Vagina (tissue), 2 donors: Measurements from ENCODE around the gene PSMD8. TPM values are rescaled to one million over a fixed set of nuclear protein-coding genes. Genes with fewer than 3 reads are reported as not detected.
"Not testable (repeated sequence)": the region's sequence is repeated elsewhere in the genome, so short reads cannot be mapped to it uniquely, and the experiment has no call there.

Source experiments
- DNase-seq, 2 donors: peaks; one replicate each; pipeline ENCODE4 v3.0.0-alpha.2; 2017; ENCODE audit errors: extremely low spot score in 2 of 2
- H3K27ac ChIP-seq: fragments of 200-600 bp; sonication (generic); one replicate; pipeline ENCODE4 v1.5.1; 2019
- H3K27me3 ChIP-seq: fragments of 200-600 bp; sonication (generic); one replicate; pipeline ENCODE4 v1.5.1; 2019
- H3K36me3 ChIP-seq, 2 donors: fragments of 200-600 bp; sonication (generic); one replicate each; pipeline ENCODE4 v1.5.1; 2017 to 2019
- H3K4me1 ChIP-seq: fragments of 200-600 bp; sonication (generic); one replicate; pipeline ENCODE4 v1.5.1; 2019
- H3K4me3 ChIP-seq, 2 donors: fragments of 200-600 bp; sonication (generic); 1 replicate in 1 of 2; 2 replicates in 1 of 2; pipeline ENCODE4 v1.5.1; 2016 to 2019
- H3K9me3 ChIP-seq: fragments of 200-600 bp; sonication (generic); one replicate; pipeline ENCODE4 v1.5.1; 2019
- CTCF ChIP-seq, 3 experiments: fragments of 450-650 bp in 2 of 3; fragments of 200-600 bp in 1 of 3; sonication (generic) in 1 of 3; IDR thresholded peaks; one replicate each; pipeline ENCODE4 v1.5.1; 2017 to 2019; ENCODE audit warnings: antibody characterized with exemption in 3 of 3, mild to moderate bottlenecking in 2 of 3, moderate library complexity in 2 of 3
- POLR2A ChIP-seq, 2 donors: fragments of 450-650 bp; IDR thresholded peaks; one replicate each; pipeline ENCODE4 v1.6.1; 2017; ENCODE audit warnings: antibody characterized with exemption in 2 of 2, mild to moderate bottlenecking in 2 of 2, moderate library complexity in 2 of 2
- POLR2AphosphoS5 ChIP-seq, 2 donors: sonication (generic); formaldehyde crosslinking; IDR thresholded peaks; one replicate each; pipeline ENCODE4 v1.9.0; 2017; ENCODE audit warnings: antibody characterized with exemption in 2 of 2, mild to moderate bottlenecking in 2 of 2, low read depth in 1 of 2; ENCODE audit not compliant: insufficient read depth in 1 of 2
- intact Hi-C: fragments of 100-400 bp; cut with DNase I; formaldehyde crosslinking; loops from one replicate; pipeline ENCODE4 v1.15.1; 2023
- total RNA-seq: library from RNA; depleted of rRNA; stranded (reverse); fragments of >200 nt; gene quantifications from one replicate; pipeline ENCODE4 v1.2.3, GENCODE V29; 2016

The PSMD8 gene
- total RNA-seq, 1 donor from 2014 or later, result 169 TPM

- H3K4me1 ChIP-seq, result peaks cover 8% of the 10 kb centered on the region
- peak overlapping the region; percentile 69 to 72 for H3K4me3 ChIP-seq
- no peaks in the 10 kb centered on the region for H3K9me3 ChIP-seq
- intact Hi-C loops, result loop anchor here (1.0 kb wide), 1 partner anchor 92 kb away; no protein-coding TSS in a partner anchor
- H3K27ac ChIP-seq, result peak overlapping the region; percentile 99
- no peaks in the 10 kb centered on the region for H3K27me3 ChIP-seq
- peak; percentile 65 to 78 for TF ChIP-seq POLR2AphosphoS5 (IDR thresholded peaks at IDR 0.05; ENCODE audit: insufficient read depth in 1 of 2, low read depth in 1 of 2)
- TF ChIP-seq CTCF (IDR thresholded peaks at IDR 0.05), result no peak
- TF ChIP-seq POLR2A (IDR thresholded peaks at IDR 0.05), result peak in 1 of 2 donors; percentile 37
- peak in 1 of 2 donors; percentile 97 for DNase-seq
- H3K36me3 ChIP-seq, result no peaks in the 10 kb centered on the region
Measured at GRCh38 chr19:38335949-38336637, 38.3 kb upstream of the PSMD8 start.

GRCh38 chr19:38336638-38337359, 37.6 kb upstream of the PSMD8 start:
- Histone ChIP-seq H3K9me3 (no peaks in the 10 kb centered on the region), H3K27me3 (no peaks in the 10 kb centered on the region), H3K4me1 (peaks cover 8% of the 10 kb centered on the region), H3K36me3 (no peaks in the 10 kb centered on the region), H3K4me3 (peak overlapping the region; percentile 69 to 72), H3K27ac (peak overlapping the region; percentile 99)
- no peak for DNase-seq
- intact Hi-C loops, result no loop called here
- no peak for TF ChIP-seq POLR2A (IDR thresholded peaks at IDR 0.05)
- peak in 1 of 2 donors; percentile 28 for TF ChIP-seq POLR2AphosphoS5 (IDR thresholded peaks at IDR 0.05; ENCODE audit: insufficient read depth in 1 of 2, low read depth in 1 of 2)
- TF ChIP-seq CTCF (IDR thresholded peaks at IDR 0.05), result no peak

GRCh38 chr19:38337360-38337653, 37.1 kb upstream of the PSMD8 start:
- Histone ChIP-seq H3K36me3 (no peaks in the 10 kb centered on the region), H3K4me3 (peak overlapping the region; percentile 69 to 72), H3K27ac (peak overlapping the region; percentile 99), H3K4me1 (peaks cover 8% of the 10 kb centered on the region), H3K9me3 (no peaks in the 10 kb centered on the region), H3K27me3 (no peaks in the 10 kb centered on the region)
- intact Hi-C loops, result no loop called here
- DNase-seq, result no peak
- TF ChIP-seq CTCF (IDR thresholded peaks at IDR 0.05), result no peak
- TF ChIP-seq POLR2A (IDR thresholded peaks at IDR 0.05), result no peak
- TF ChIP-seq POLR2AphosphoS5 (IDR thresholded peaks at IDR 0.05; ENCODE audit: insufficient read depth in 1 of 2, low read depth in 1 of 2), result no peak

- DNase-seq, intact Hi-C loops, H3K36me3 ChIP-seq, H3K27ac ChIP-seq, H3K4me3 ChIP-seq, H3K9me3 ChIP-seq, H3K4me1 ChIP-seq, H3K27me3 ChIP-seq: not testable (repeated sequence)
Measured at GRCh38 chr19:38339011-38339410, 35.4 kb upstream of the PSMD8 start.

- Histone ChIP-seq H3K27ac (no peak overlapping the region), H3K9me3 (no peaks in the 10 kb centered on the region), H3K36me3 (no peaks in the 10 kb centered on the region), H3K27me3 (no peaks in the 10 kb centered on the region), H3K4me3 (no peak overlapping the region), H3K4me1 (peaks cover 8% of the 10 kb centered on the region)
- intact Hi-C loops, result no loop called here
- TF ChIP-seq CTCF (IDR thresholded peaks at IDR 0.05), result no peak
- TF ChIP-seq POLR2AphosphoS5 (IDR thresholded peaks at IDR 0.05; ENCODE audit: insufficient read depth in 1 of 2, low read depth in 1 of 2), result no peak
- no peak for TF ChIP-seq POLR2A (IDR thresholded peaks at IDR 0.05)
- no peak for DNase-seq
Measured at GRCh38 chr19:38340927-38341326, 33.4 kb upstream of the PSMD8 start.
